ENCODE results near the gene STX4. TPM values are rescaled to one million over a fixed set of nuclear protein-coding genes. Genes with fewer than 3 reads are reported as not detected.
A peak's percentile ranks its signal among the peaks of the same experiment; 100 is the strongest.

STX4 gene
- total and polyA plus RNA-seq, 9 of the 15 experiments (the other 6 are each of a cell fraction or from before 2014, with no cell fraction given), result 3.2 to 48.0 (median 21.5) TPM

- DNase-seq (ENCODE audit: extremely low read depth in 1 of 4, low spot score in 3 of 4) (peak; percentile 86 to 94 (median 90)), ATAC-seq (peak; percentile 86), FAIRE-seq (no peak)
- intact Hi-C loops (cut with micrococcal nuclease) (loop anchor here (5.0 kb wide), 1 partner anchor 81 kb away; no protein-coding TSS in a partner anchor), in situ Hi-C loops (cut with MboI) (no loop called here)
- CTCF ChIA-PET (ENCODE audit: low intra/inter-chr PET ratio), result interaction anchor here (0.6 kb wide), 1 partner anchor 19 kb away, joined by 3 read pairs; no protein-coding TSS in a partner anchor
- under 1% methylated on average over 36 of the region's 83 CpGs for WGBS (ENCODE audit: insufficient coverage, low coverage, missing lambda C conversion rate)
- peaks cover 68% of the 10 kb centered on the region for H3K79me2 ChIP-seq (ENCODE audit: control insufficient read depth, insufficient read depth, low read length)
- peaks cover 27% of the 10 kb centered on the region for H3K36me3 ChIP-seq (ENCODE audit: control insufficient read depth, insufficient read depth, low read length)
- POLR2A ChIA-PET, result interaction anchor here (0.6 to 3.3 kb wide), 29 partner anchors 9 to 215 kb away, joined by 3 to 32 read pairs (median 4); partner anchors contain the start of genes FUS, HSD3B7, KAT8 and PRSS53
- no TSS peak for BruUV-seq (replicated peaks)
- H3K9ac ChIP-seq (ENCODE audit: insufficient read depth in 1 of 2, low read depth in 2 of 2, low read length in 2 of 2), result peak overlapping the region; percentile 86 to 94
- peak overlapping the region; percentile 79 for H3K4me3 ChIP-seq
- H3K4me1 ChIP-seq (replicated peaks in 1 of 2; ENCODE audit: control insufficient read depth in 2 of 2, insufficient read depth in 2 of 2, low read length in 2 of 2), result peaks cover 11 to 29% of the 10 kb centered on the region in 2 experiments; a peak in 4 of 5 replicates
- peak overlapping the region; percentile 88 for H3K27ac ChIP-seq (ENCODE audit: extremely low read depth, low read depth, low read length)
- peak overlapping the region; percentile 97 for H3K4me2 ChIP-seq (ENCODE audit: insufficient read depth, low read length)
- no peaks in the 10 kb centered on the region for H3K9me3 ChIP-seq (replicated peaks; ENCODE audit: control insufficient read depth, insufficient read depth, low read depth, low read length)
- H2AFZ ChIP-seq (ENCODE audit: low read depth, low read length), result peak overlapping the region; percentile 95
- no peaks in the 10 kb centered on the region; the same call in 1 of the 2 replicates for H4K20me1 ChIP-seq (replicated peaks; ENCODE audit: control insufficient read depth, insufficient read depth, low read length)
- no peaks in the 10 kb centered on the region for H3K27me3 ChIP-seq (ENCODE audit: control insufficient read depth in 2 of 2, insufficient read depth in 2 of 2, low read length in 2 of 2)
- H3K9me1 ChIP-seq (ENCODE audit: control insufficient read depth, insufficient read depth, low read length), result no peaks in the 10 kb centered on the region
- TF ChIP-seq ZNF407 (IDR thresholded peaks at IDR 0.05; ENCODE audit: low read depth) (peak; percentile 49; the same call in 1 of the 2 replicates), ZZZ3 (IDR thresholded peaks at IDR 0.05) (no peak), BCOR (IDR thresholded peaks at IDR 0.05) (peak; percentile 91), MEF2D (tag; conservative IDR thresholded peaks at IDR 0.05; ENCODE audit: low read depth) (no peak), UBTF (IDR thresholded peaks at IDR 0.05; ENCODE audit: borderline replicate concordance in 1 of 2, low read depth in 2 of 2, low read length in 2 of 2) (peak; percentile 9 to 15; a peak in 2 of 4 replicates), POLR2G (IDR thresholded peaks at IDR 0.05; ENCODE audit: low read depth, low read length) (peak; percentile 85), ZNF282 (CRISPR knock-in tag; IDR thresholded peaks at IDR 0.05) (0 out of 2 replicates have a peak, but pooled peaks have one; percentile 52), USF1 (CRISPR knock-in tag; IDR thresholded peaks at IDR 0.05) (no peak; the same call in 1 of the 2 replicates), MED1 (CRISPR knock-in tag; IDR thresholded peaks at IDR 0.05; ENCODE audit: borderline replicate concordance) (peak; percentile 26; the same call in 1 of the 2 replicates)
These were observed 40.0 kb downstream of the STX4 start for GRCh38 chr16:31073142-31073969.

All from K562 (cell line).